PFSK-1 (cell line): Measurements from ENCODE around the gene NR5A1.

Source experiments
- POLR2AphosphoS5 ChIP-seq: IDR thresholded peaks from 2 replicates; pipeline ENCODE4 v1.6.1; 2012; ENCODE audit warnings: low read depth, mild to moderate bottlenecking, control low read depth, low read length, moderate library complexity
- SIN3A ChIP-seq: IDR thresholded peaks from 2 replicates; pipeline ENCODE4 v1.6.1; 2012; ENCODE audit warnings: mild to moderate bottlenecking, low read length, moderate library complexity, borderline replicate concordance; ENCODE audit not compliant: insufficient read depth
- TAF1 ChIP-seq: IDR thresholded peaks from 2 replicates; pipeline ENCODE4 v1.6.1; 2012; ENCODE audit warnings: low read length, control low read depth, borderline replicate concordance; ENCODE audit not compliant: insufficient read depth
- TF ChIP-seq, protein P1 (sequence below), 2 experiments: IDR thresholded peaks; 2 replicates each; pipeline versions ENCODE4 v1.6.1 to v1.8.0; 2011 to 2012; ENCODE audit warnings: low read depth in 2 of 2, low read length in 2 of 2, control low read depth in 1 of 2, inconsistent platforms in 1 of 2, mild to moderate bottlenecking in 1 of 2, moderate library complexity in 1 of 2; ENCODE audit not compliant: insufficient read depth in 1 of 2

GRCh38 chr9:124506931-124507879, at the start of gene NR5A1:
- TF ChIP-seq, protein P1, sequence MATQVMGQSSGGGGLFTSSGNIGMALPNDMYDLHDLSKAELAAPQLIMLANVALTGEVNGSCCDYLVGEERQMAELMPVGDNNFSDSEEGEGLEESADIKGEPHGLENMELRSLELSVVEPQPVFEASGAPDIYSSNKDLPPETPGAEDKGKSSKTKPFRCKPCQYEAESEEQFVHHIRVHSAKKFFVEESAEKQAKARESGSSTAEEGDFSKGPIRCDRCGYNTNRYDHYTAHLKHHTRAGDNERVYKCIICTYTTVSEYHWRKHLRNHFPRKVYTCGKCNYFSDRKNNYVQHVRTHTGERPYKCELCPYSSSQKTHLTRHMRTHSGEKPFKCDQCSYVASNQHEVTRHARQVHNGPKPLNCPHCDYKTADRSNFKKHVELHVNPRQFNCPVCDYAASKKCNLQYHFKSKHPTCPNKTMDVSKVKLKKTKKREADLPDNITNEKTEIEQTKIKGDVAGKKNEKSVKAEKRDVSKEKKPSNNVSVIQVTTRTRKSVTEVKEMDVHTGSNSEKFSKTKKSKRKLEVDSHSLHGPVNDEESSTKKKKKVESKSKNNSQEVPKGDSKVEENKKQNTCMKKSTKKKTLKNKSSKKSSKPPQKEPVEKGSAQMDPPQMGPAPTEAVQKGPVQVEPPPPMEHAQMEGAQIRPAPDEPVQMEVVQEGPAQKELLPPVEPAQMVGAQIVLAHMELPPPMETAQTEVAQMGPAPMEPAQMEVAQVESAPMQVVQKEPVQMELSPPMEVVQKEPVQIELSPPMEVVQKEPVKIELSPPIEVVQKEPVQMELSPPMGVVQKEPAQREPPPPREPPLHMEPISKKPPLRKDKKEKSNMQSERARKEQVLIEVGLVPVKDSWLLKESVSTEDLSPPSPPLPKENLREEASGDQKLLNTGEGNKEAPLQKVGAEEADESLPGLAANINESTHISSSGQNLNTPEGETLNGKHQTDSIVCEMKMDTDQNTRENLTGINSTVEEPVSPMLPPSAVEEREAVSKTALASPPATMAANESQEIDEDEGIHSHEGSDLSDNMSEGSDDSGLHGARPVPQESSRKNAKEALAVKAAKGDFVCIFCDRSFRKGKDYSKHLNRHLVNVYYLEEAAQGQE (IDR thresholded peaks at IDR 0.05; ENCODE audit: insufficient read depth in 1 of 2, low read depth in 2 of 2, low read length in 2 of 2), result no peak
- TF ChIP-seq TAF1 (no peak), POLR2AphosphoS5 (no peak), SIN3A (no peak)
